Measurements from ENCODE around the gene CABLES1. TPM values are rescaled to one million over a fixed set of nuclear protein-coding genes. Genes with fewer than 3 reads are reported as not detected.

The CABLES1 gene
- total and polyA plus RNA-seq, 2 of the 4 experiments (the other 2 are of a cell fraction), result 4.7 to 5.7 TPM

GRCh38 chr18:23105581-23106219, 29.6 kb upstream of the CABLES1 start:
- H3K18ac ChIP-seq (ENCODE audit: low read depth, low read length), result peak overlapping the region; percentile 51; the same call in 1 of the 2 replicates
- no TSS peak for BruUV-seq (replicated peaks)
- peak overlapping the region; percentile 10; the same call in 1 of the 2 replicates for H3K23ac ChIP-seq (ENCODE audit: low read depth, low read length)
- H3K14ac ChIP-seq (replicated peaks; ENCODE audit: low read depth, low read length), result peak overlapping the region; percentile 49; the same call in 1 of the 2 replicates
- ChIA-PET CTCF (interaction anchor here (0.6 to 1.1 kb wide), 2 partner anchors 19 to 25 kb away, joined by 3 read pairs; no protein-coding TSS in a partner anchor), POLR2A (ENCODE audit: unreplicated experiment) (no interaction called here)
- H3K9ac ChIP-seq (ENCODE audit: low read depth, low read length), result no peak overlapping the region
- dilution Hi-C loops (cut with HindIII; ENCODE audit: low sequenced_read_pairs, unreplicated experiment) (no loop called here), in situ Hi-C loops (cut with MboI; ENCODE audit: low sequenced_read_pairs) (no loop called here), intact Hi-C loops (cut with micrococcal nuclease) (no loop called here)
- H4K5ac ChIP-seq (ENCODE audit: low read depth, low read length), result peak overlapping the region; percentile 73; the same call in 1 of the 2 replicates
- TF ChIP-seq USF2 (IDR thresholded peaks at IDR 0.05; ENCODE audit: low read depth, low read length) (no peak), POLR2A (IDR thresholded peaks at IDR 0.05; ENCODE audit: low read depth, low read length) (no peak), ELK1 (IDR thresholded peaks at IDR 0.05; ENCODE audit: borderline replicate concordance, low read depth, low read length) (no peak), NFE2L2 (IDR thresholded peaks at IDR 0.05; ENCODE audit: low read depth, low read length) (no peak), BHLHE40 (IDR thresholded peaks at IDR 0.05; ENCODE audit: low read depth, low read length) (no peak), MAFK (IDR thresholded peaks at IDR 0.05; ENCODE audit: low read depth, low read length) (no peak), CEBPB (IDR thresholded peaks at IDR 0.05; ENCODE audit: low read depth, low read length) (no peak)
- H2BK120ac ChIP-seq (ENCODE audit: low read depth, low read length), result peak overlapping the region; percentile 80
- ATAC-seq (ENCODE audit: low read depth) (no peak), DNase-seq (no peak)
- peak overlapping the region; percentile 60 for H2AK9ac ChIP-seq (replicated peaks; ENCODE audit: low read depth, low read length, poor library complexity)
- peak overlapping the region; percentile 10; the same call in 1 of the 2 replicates for H3K27ac ChIP-seq (ENCODE audit: insufficient read depth, low read length)
- H3K4me1 ChIP-seq (ENCODE audit: control insufficient read depth, insufficient read depth, low read length), result peaks cover 13% of the 10 kb centered on the region
- H4K91ac ChIP-seq (ENCODE audit: insufficient read depth, low read depth, low read length), result peak overlapping the region; percentile 94
- H2BK15ac ChIP-seq (ENCODE audit: low read depth, low read length), result peak overlapping the region; percentile 97
- H3K4ac ChIP-seq (ENCODE audit: low read depth, low read length), result peak overlapping the region; percentile 86
- no peaks in the 10 kb centered on the region for H4K20me1 ChIP-seq (ENCODE audit: insufficient read depth, low read length)
- peaks cover 11% of the 10 kb centered on the region for H3K9me1 ChIP-seq (ENCODE audit: insufficient read depth, low read length)
- no peak overlapping the region for H3K4me2 ChIP-seq (ENCODE audit: low read depth, low read length)
- H2AFZ ChIP-seq (replicated peaks; ENCODE audit: low read length, poor library complexity), result no peak overlapping the region
- WGBS, 2 experiments (ENCODE audit: extremely low coverage in 2 of 2, insufficient read length in 1 of 2), result 98% methylated on average over 14 of the region's 21 CpGs; no CpG with 5 or more reads in 1 of the 2 experiments
- no peaks in the 10 kb centered on the region for H3K27me3 ChIP-seq (ENCODE audit: control insufficient read depth, insufficient read depth, low read length)
- H2BK20ac ChIP-seq (ENCODE audit: low read depth, low read length), result peak overlapping the region; percentile 76
- H3K4me3 ChIP-seq (ENCODE audit: insufficient read depth, low read depth, low read length), result no peak overlapping the region
- H3K9me3 ChIP-seq (ENCODE audit: control insufficient read depth, insufficient read depth, low read length), result no peaks in the 10 kb centered on the region
- peak overlapping the region; percentile 46 for H2BK5ac ChIP-seq (ENCODE audit: low read depth, low read length, poor library complexity, severe bottlenecking)
- 0 out of 4 replicates have a peak, but pooled peaks cover 0 to 3% of the 10 kb centered on the region in 2 experiments for H3K79me1 ChIP-seq (ENCODE audit: low read depth in 1 of 2, low read length in 2 of 2)
- H4K8ac ChIP-seq (ENCODE audit: low read depth in 2 of 2, low read length in 2 of 2), result peak overlapping the region; percentile 64 to 74
- H2AK5ac ChIP-seq (ENCODE audit: low read depth, low read length), result peak overlapping the region; percentile 99
- no peak overlapping the region; the same call in 1 of the 2 replicates for H3K56ac ChIP-seq (ENCODE audit: extremely low read depth, insufficient read depth, low read length)
- no peaks in the 10 kb centered on the region for H3K36me3 ChIP-seq (ENCODE audit: control insufficient read depth, insufficient read depth, low read length)
